HepG2 (cell line): Measurements from ENCODE around the gene ASXL1. TPM values are rescaled to one million over a fixed set of nuclear protein-coding genes. Genes with fewer than 3 reads are reported as not detected.
A peak's percentile ranks its signal among the peaks of the same experiment; 100 is the strongest.

Experiments used
- ATAD3A ChIP-seq: sonication (generic); formaldehyde crosslinking; IDR thresholded peaks from 2 replicates; pipeline ENCODE4 v1.4.0; 2020; ENCODE audit warnings: missing genetic modification reagents
- CREM ChIP-seq, 2 experiments: sonication (generic) in 1 of 2; formaldehyde crosslinking in 1 of 2; IDR thresholded peaks; 2 replicates each; pipeline versions ENCODE4 v1.4.0 to v1.6.1; 2016 to 2020; ENCODE audit warnings: antibody characterized with exemption in 1 of 2, mild to moderate bottlenecking in 1 of 2, missing genetic modification reagents in 1 of 2
- FOXA1 ChIP-seq, 2 experiments: fragments of 450-650 bp in 1 of 2; sonication (generic) in 1 of 2; formaldehyde crosslinking in 1 of 2; IDR thresholded peaks; 2 replicates each; pipeline versions ENCODE4 v1.4.0 to v1.6.1; 2016 to 2020; ENCODE audit warnings: missing genetic modification reagents in 1 of 2
- HES4 ChIP-seq: sonication (generic); formaldehyde crosslinking; IDR thresholded peaks from 2 replicates; pipeline ENCODE4 v1.9.0; 2021; ENCODE audit warnings: mild to moderate bottlenecking, missing genetic modification reagents, borderline replicate concordance
- KDM6A ChIP-seq: IDR thresholded peaks from 2 replicates; pipeline ENCODE4 v1.6.1; 2016; ENCODE audit warnings: low read depth
- NBN ChIP-seq: fragments of 450-650 bp; conservative IDR thresholded peaks from 2 replicates; pipeline ENCODE4 v1.6.1; 2017
- NONO ChIP-seq, 2 experiments: fragments of 450-650 bp in 1 of 2; sonication (generic) in 1 of 2; formaldehyde crosslinking in 1 of 2; IDR thresholded peaks in 1 of 2; conservative IDR thresholded peaks in 1 of 2; 2 replicates each; pipeline versions ENCODE4 v1.6.1 to v1.8.0; 2017 to 2022; ENCODE audit warnings: mild to moderate bottlenecking in 1 of 2, missing genetic modification reagents in 1 of 2, moderate library complexity in 1 of 2
- POLR2A ChIP-seq, 2 experiments: IDR thresholded peaks; 2 replicates each; pipeline ENCODE4 v1.6.1; 2011; ENCODE audit warnings: low read depth in 2 of 2, low read length in 2 of 2, mild to moderate bottlenecking in 1 of 2, moderate library complexity in 1 of 2; ENCODE audit not compliant: insufficient read depth in 1 of 2
- RBM39 ChIP-seq: fragments of 200-400 bp; formaldehyde crosslinking; IDR thresholded peaks from one replicate; pipeline ENCODE4 v1.6.1; 2018; ENCODE audit warnings: antibody characterized with exemption, mild to moderate bottlenecking, low read depth, low read length; ENCODE audit not compliant: poor library complexity, severe bottlenecking
- SCMH1 ChIP-seq: sonication (generic); formaldehyde crosslinking; IDR thresholded peaks from 2 replicates; pipeline ENCODE4 v1.9.0; 2021; ENCODE audit warnings: missing genetic modification reagents, mild to moderate bottlenecking, borderline replicate concordance
- TOE1 ChIP-seq: sonication (generic); formaldehyde crosslinking; IDR thresholded peaks from 2 replicates; pipeline ENCODE4 v1.4.0; 2020; ENCODE audit warnings: mild to moderate bottlenecking, missing genetic modification reagents
- ZNF12 ChIP-seq: sonication (generic); formaldehyde crosslinking; IDR thresholded peaks from 2 replicates; pipeline ENCODE4 v1.5.0; 2020; ENCODE audit warnings: missing genetic modification reagents
- ZNF367 ChIP-seq: sonication (generic); formaldehyde crosslinking; IDR thresholded peaks from 2 replicates; pipeline ENCODE4 v1.4.0; 2020; ENCODE audit warnings: missing genetic modification reagents, borderline replicate concordance
- ZNF567 ChIP-seq: sonication (generic); formaldehyde crosslinking; IDR thresholded peaks from 2 replicates; pipeline ENCODE4 v1.8.1; 2023; ENCODE audit warnings: mild to moderate bottlenecking, missing genetic modification reagents, borderline replicate concordance
- ZNF703 ChIP-seq: sonication (generic); formaldehyde crosslinking; IDR thresholded peaks from 2 replicates; pipeline ENCODE4 v1.5.1; 2020; ENCODE audit warnings: missing genetic modification reagents, mild to moderate bottlenecking, moderate library complexity, borderline replicate concordance
- ZNF879 ChIP-seq: sonication (generic); formaldehyde crosslinking; IDR thresholded peaks from 2 replicates; pipeline ENCODE4 v1.8.1; 2023; ENCODE audit warnings: missing genetic modification reagents
- polyA plus RNA-seq, 8 experiments: library from polyadenylated mRNA; depleted of rRNA in 3 of 8; stranded (reverse) in 7 of 8; unstranded in 1 of 8; fragments of >200 nt; fragmentation: Illumina TruSeq in 4 of 8; extraction: Trizol in 4 of 8; gene quantifications; 2 replicates each; pipeline versions ENCODE4 v1.2.1 to v1.2.3, GENCODE V29; 2011 to 2016; ENCODE audit warnings: low read depth in 4 of 8, missing spikeins in 1 of 8, mixed read lengths in 1 of 8; ENCODE audit not compliant: insufficient read depth in 1 of 8
- total RNA-seq, 5 experiments: library from RNA; depleted of rRNA; stranded (reverse); fragments of >200 nt; fragmentation: Illumina TruSeq; extraction: Trizol; gene quantifications; 2 replicates each; pipeline ENCODE4 v1.2.3, GENCODE V29; 2016; ENCODE audit warnings: low read depth in 1 of 5
- TF ChIP-seq, protein P1 (sequence below): sonication (generic); formaldehyde crosslinking; IDR thresholded peaks from 2 replicates; pipeline ENCODE4 v1.4.0; 2020; ENCODE audit warnings: low read depth, mild to moderate bottlenecking, missing genetic modification reagents
- TF ChIP-seq, protein P2 (sequence below): fragments of 450-650 bp; IDR thresholded peaks from 2 replicates; pipeline ENCODE4 v1.6.1; 2017; ENCODE audit warnings: mild to moderate bottlenecking
- TF ChIP-seq, protein P3 (sequence below): fragments of 450-650 bp; IDR thresholded peaks from 2 replicates; pipeline ENCODE4 v1.6.1; 2017
- TF ChIP-seq, protein P4 (sequence below): IDR thresholded peaks from 2 replicates; pipeline ENCODE4 v1.6.1; 2016; ENCODE audit warnings: low read depth, borderline replicate concordance

The ASXL1 gene
- total and polyA plus RNA-seq, 2 of the 13 experiments (the other 11 are each of a cell fraction or from before 2014, with no cell fraction given) = 62.1 to 74.8 TPM

DNA sequence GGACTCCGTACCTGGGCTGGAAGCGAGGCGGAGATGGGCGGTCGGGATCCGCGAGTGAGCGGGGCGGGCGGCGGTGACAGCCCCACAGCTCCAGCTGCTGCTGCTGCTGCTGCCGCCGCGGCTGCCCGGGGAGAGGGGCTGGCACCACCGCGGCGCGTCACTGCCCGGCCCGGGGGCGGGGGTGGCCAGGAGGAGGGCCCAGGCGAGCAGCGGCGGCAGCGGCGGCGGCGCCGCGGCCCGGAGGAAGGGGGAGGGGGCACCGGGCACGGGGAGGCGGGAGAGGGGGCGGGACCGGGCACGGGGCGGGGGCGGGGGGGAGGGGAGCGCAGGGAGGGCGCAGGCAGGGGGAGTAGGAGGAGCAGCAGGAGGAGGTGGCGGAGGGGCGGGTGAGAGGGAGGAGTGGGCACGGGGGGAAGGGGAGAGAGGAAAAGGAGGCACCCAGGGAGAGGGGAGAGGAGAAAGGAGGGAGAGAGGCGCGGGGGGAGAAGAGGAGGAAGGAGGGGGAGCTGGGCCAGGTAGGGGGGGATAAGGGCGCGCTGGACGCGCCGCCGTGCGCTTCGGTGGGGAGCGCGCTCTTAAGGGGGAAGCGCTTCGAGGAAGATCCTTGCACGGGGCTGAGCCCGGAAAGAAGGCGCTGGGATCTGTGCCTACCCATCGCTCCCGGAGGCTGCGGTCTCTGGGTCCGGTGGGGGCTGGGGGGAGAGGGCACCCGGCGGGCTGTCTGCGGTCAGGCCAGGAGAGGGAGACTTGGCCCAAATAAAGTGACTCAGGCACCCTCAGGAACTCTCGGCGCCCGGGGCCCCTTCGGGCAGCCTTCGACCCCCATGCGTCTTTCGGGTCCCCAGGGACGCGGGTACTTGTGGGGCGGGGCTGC lies 125.5 kb downstream of the ASXL1 start (continued):
- TF ChIP-seq TOE1 (CRISPR knock-in tag) = no peak
- peak; percentile 51; the same call in 1 of the 2 replicates for TF ChIP-seq HES4 (CRISPR knock-in tag)
- no peak for TF ChIP-seq FOXA1 (IDR thresholded peaks at IDR 0.05)
- no peak for TF ChIP-seq FOXA1 (CRISPR knock-in tag; IDR thresholded peaks at IDR 0.05)
- TF ChIP-seq ZNF567 = 0 out of 2 replicates have a peak, but pooled peaks have one; percentile 54
- TF ChIP-seq POLR2A (IDR thresholded peaks at IDR 0.05; ENCODE audit: insufficient read depth in 1 of 2, low read depth in 2 of 2, low read length in 2 of 2) = peak; percentile 31 to 38; a peak in 3 of 4 replicates
- no peak for TF ChIP-seq NONO (IDR thresholded peaks at IDR 0.05)
- TF ChIP-seq NONO (CRISPR knock-in tag; conservative IDR thresholded peaks at IDR 0.05) = no peak
- TF ChIP-seq SCMH1 (CRISPR knock-in tag) = no peak
- no peak for TF ChIP-seq ZNF12 (CRISPR knock-in tag)
- TF ChIP-seq ZNF367 (CRISPR knock-in tag) = 0 out of 2 replicates have a peak, but pooled peaks have one; percentile 76
- TF ChIP-seq ZNF703 = no peak
- no peak for TF ChIP-seq ZNF879
- TF ChIP-seq, protein P1, sequence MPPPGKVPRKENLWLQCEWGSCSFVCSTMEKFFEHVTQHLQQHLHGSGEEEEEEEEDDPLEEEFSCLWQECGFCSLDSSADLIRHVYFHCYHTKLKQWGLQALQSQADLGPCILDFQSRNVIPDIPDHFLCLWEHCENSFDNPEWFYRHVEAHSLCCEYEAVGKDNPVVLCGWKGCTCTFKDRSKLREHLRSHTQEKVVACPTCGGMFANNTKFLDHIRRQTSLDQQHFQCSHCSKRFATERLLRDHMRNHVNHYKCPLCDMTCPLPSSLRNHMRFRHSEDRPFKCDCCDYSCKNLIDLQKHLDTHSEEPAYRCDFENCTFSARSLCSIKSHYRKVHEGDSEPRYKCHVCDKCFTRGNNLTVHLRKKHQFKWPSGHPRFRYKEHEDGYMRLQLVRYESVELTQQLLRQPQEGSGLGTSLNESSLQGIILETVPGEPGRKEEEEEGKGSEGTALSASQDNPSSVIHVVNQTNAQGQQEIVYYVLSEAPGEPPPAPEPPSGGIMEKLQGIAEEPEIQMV (CRISPR knock-in tag) = no peak
- no peak for TF ChIP-seq NBN
- TF ChIP-seq, protein P2, sequence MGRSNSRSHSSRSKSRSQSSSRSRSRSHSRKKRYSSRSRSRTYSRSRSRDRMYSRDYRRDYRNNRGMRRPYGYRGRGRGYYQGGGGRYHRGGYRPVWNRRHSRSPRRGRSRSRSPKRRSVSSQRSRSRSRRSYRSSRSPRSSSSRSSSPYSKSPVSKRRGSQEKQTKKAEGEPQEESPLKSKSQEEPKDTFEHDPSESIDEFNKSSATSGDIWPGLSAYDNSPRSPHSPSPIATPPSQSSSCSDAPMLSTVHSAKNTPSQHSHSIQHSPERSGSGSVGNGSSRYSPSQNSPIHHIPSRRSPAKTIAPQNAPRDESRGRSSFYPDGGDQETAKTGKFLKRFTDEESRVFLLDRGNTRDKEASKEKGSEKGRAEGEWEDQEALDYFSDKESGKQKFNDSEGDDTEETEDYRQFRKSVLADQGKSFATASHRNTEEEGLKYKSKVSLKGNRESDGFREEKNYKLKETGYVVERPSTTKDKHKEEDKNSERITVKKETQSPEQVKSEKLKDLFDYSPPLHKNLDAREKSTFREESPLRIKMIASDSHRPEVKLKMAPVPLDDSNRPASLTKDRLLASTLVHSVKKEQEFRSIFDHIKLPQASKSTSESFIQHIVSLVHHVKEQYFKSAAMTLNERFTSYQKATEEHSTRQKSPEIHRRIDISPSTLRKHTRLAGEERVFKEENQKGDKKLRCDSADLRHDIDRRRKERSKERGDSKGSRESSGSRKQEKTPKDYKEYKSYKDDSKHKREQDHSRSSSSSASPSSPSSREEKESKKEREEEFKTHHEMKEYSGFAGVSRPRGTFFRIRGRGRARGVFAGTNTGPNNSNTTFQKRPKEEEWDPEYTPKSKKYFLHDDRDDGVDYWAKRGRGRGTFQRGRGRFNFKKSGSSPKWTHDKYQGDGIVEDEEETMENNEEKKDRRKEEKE = no peak
- TF ChIP-seq, protein P3, sequence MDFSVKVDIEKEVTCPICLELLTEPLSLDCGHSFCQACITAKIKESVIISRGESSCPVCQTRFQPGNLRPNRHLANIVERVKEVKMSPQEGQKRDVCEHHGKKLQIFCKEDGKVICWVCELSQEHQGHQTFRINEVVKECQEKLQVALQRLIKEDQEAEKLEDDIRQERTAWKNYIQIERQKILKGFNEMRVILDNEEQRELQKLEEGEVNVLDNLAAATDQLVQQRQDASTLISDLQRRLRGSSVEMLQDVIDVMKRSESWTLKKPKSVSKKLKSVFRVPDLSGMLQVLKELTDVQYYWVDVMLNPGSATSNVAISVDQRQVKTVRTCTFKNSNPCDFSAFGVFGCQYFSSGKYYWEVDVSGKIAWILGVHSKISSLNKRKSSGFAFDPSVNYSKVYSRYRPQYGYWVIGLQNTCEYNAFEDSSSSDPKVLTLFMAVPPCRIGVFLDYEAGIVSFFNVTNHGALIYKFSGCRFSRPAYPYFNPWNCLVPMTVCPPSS = no peak
- TF ChIP-seq, protein P4, sequence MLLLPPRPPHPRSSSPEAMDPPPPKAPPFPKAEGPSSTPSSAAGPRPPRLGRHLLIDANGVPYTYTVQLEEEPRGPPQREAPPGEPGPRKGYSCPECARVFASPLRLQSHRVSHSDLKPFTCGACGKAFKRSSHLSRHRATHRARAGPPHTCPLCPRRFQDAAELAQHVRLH (CRISPR knock-in tag) = peak; percentile 68; the same call in 1 of the 2 replicates
- no peak for TF ChIP-seq CREM (IDR thresholded peaks at IDR 0.05)
- no peak for TF ChIP-seq CREM (CRISPR knock-in tag; IDR thresholded peaks at IDR 0.05)
- TF ChIP-seq ATAD3A (CRISPR knock-in tag) = no peak
- TF ChIP-seq RBM39 = peak; percentile 72
- TF ChIP-seq KDM6A (CRISPR knock-in tag) = no peak
